Measurements from ENCODE around the gene NEK11.
"Not testable (repeated sequence)": the region's sequence is repeated elsewhere in the genome, so short reads cannot be mapped to it uniquely, and the experiment has no call there.

The NEK11 gene

GRCh38 chr3:131323014-131323413, 296.3 kb downstream of the NEK11 start:
- Histone ChIP-seq H3K27me3 (ENCODE audit: insufficient read depth, insufficient read length) (no peaks in the 10 kb centered on the region), H3K4me3 (ENCODE audit: insufficient read length, low read depth) (no peak overlapping the region), H3K36me3 (ENCODE audit: insufficient read depth, insufficient read length, low read length) (no peaks in the 10 kb centered on the region), H3K9me3 (ENCODE audit: insufficient read depth, low read length) (no peaks in the 10 kb centered on the region), H3K4me1 (ENCODE audit: insufficient read depth, insufficient read length) (no peaks in the 10 kb centered on the region), H3K9ac (ENCODE audit: insufficient read length, low read depth) (no peak overlapping the region)
- no peak for DNase-seq (ENCODE audit: low read depth, low spot score)
- TF ChIP-seq ZNF274 (IDR thresholded peaks at IDR 0.05; ENCODE audit: low read depth, low read length): no peak
- no peak for TF ChIP-seq SUZ12 (IDR thresholded peaks at IDR 0.05; ENCODE audit: extremely low read depth, insufficient read depth, insufficient read length)
- TF ChIP-seq YY1 (IDR thresholded peaks at IDR 0.05; ENCODE audit: insufficient read depth, insufficient read length): no peak

- no peaks in the 10 kb centered on the region for H3K27me3 ChIP-seq (ENCODE audit: insufficient read depth, insufficient read length)
- no peaks in the 10 kb centered on the region for H3K36me3 ChIP-seq (ENCODE audit: insufficient read depth, insufficient read length, low read length)
- TF ChIP-seq SUZ12 (IDR thresholded peaks at IDR 0.05; ENCODE audit: extremely low read depth, insufficient read depth, insufficient read length) (no peak), ZNF274 (IDR thresholded peaks at IDR 0.05; ENCODE audit: low read depth, low read length) (no peak), YY1 (IDR thresholded peaks at IDR 0.05; ENCODE audit: insufficient read depth, insufficient read length) (no peak)
- H3K4me3 ChIP-seq (ENCODE audit: insufficient read length, low read depth): no peak overlapping the region
- no peak for DNase-seq (ENCODE audit: low read depth, low spot score)
- H3K9me3 ChIP-seq (ENCODE audit: insufficient read depth, low read length): no peaks in the 10 kb centered on the region
- H3K4me1 ChIP-seq (ENCODE audit: insufficient read depth, insufficient read length): no peaks in the 10 kb centered on the region
- H3K9ac ChIP-seq (ENCODE audit: insufficient read length, low read depth): no peak overlapping the region
These were observed 297.1 kb downstream of the NEK11 start for GRCh38 chr3:131323792-131324191.

- TF ChIP-seq YY1 (IDR thresholded peaks at IDR 0.05; ENCODE audit: insufficient read depth, insufficient read length): no peak
- no peak for TF ChIP-seq SUZ12 (IDR thresholded peaks at IDR 0.05; ENCODE audit: extremely low read depth, insufficient read depth, insufficient read length)
- TF ChIP-seq ZNF274 (IDR thresholded peaks at IDR 0.05; ENCODE audit: low read depth, low read length): no peak
- Histone ChIP-seq H3K9ac (ENCODE audit: insufficient read length, low read depth) (no peak overlapping the region), H3K27me3 (ENCODE audit: insufficient read depth, insufficient read length) (no peaks in the 10 kb centered on the region), H3K4me1 (ENCODE audit: insufficient read depth, insufficient read length) (no peaks in the 10 kb centered on the region), H3K36me3 (ENCODE audit: insufficient read depth, insufficient read length, low read length) (no peaks in the 10 kb centered on the region), H3K9me3 (ENCODE audit: insufficient read depth, low read length) (no peaks in the 10 kb centered on the region), H3K4me3 (ENCODE audit: insufficient read length, low read depth) (no peak overlapping the region)
- DNase-seq (ENCODE audit: low read depth, low spot score): no peak
These were observed 298.2 kb downstream of the NEK11 start for GRCh38 chr3:131324923-131325322.

GRCh38 chr3:131326307-131326706, 299.6 kb downstream of the NEK11 start:
- Histone ChIP-seq H3K9me3 (ENCODE audit: insufficient read depth, low read length) (no peaks in the 10 kb centered on the region), H3K9ac (ENCODE audit: insufficient read length, low read depth) (no peak overlapping the region), H3K4me3 (ENCODE audit: insufficient read length, low read depth) (no peak overlapping the region), H3K36me3 (ENCODE audit: insufficient read depth, insufficient read length, low read length) (no peaks in the 10 kb centered on the region), H3K4me1 (ENCODE audit: insufficient read depth, insufficient read length) (no peaks in the 10 kb centered on the region), H3K27me3 (ENCODE audit: insufficient read depth, insufficient read length) (no peaks in the 10 kb centered on the region)
- no peak for DNase-seq (ENCODE audit: low read depth, low spot score)
- no peak for TF ChIP-seq ZNF274 (IDR thresholded peaks at IDR 0.05; ENCODE audit: low read depth, low read length)
- no peak for TF ChIP-seq YY1 (IDR thresholded peaks at IDR 0.05; ENCODE audit: insufficient read depth, insufficient read length)
- TF ChIP-seq SUZ12 (IDR thresholded peaks at IDR 0.05; ENCODE audit: extremely low read depth, insufficient read depth, insufficient read length): no peak

- H3K9ac ChIP-seq (ENCODE audit: insufficient read length, low read depth): no peak overlapping the region
- no peak for DNase-seq (ENCODE audit: low read depth, low spot score)
These were observed 302.0 kb downstream of the NEK11 start for GRCh38 chr3:131328721-131329120.

GRCh38 chr3:131329774-131330173, 303.1 kb downstream of the NEK11 start:
- Histone ChIP-seq H3K27me3 (ENCODE audit: insufficient read depth, insufficient read length) (no peaks in the 10 kb centered on the region), H3K4me1 (ENCODE audit: insufficient read depth, insufficient read length) (no peaks in the 10 kb centered on the region), H3K4me3 (ENCODE audit: insufficient read length, low read depth) (no peak overlapping the region), H3K9ac (ENCODE audit: insufficient read length, low read depth) (no peak overlapping the region), H3K36me3 (ENCODE audit: insufficient read depth, insufficient read length, low read length) (no peaks in the 10 kb centered on the region), H3K9me3 (ENCODE audit: insufficient read depth, low read length) (no peaks in the 10 kb centered on the region)
- DNase-seq (ENCODE audit: low read depth, low spot score): no peak
- no peak for TF ChIP-seq SUZ12 (IDR thresholded peaks at IDR 0.05; ENCODE audit: extremely low read depth, insufficient read depth, insufficient read length)
- no peak for TF ChIP-seq ZNF274 (IDR thresholded peaks at IDR 0.05; ENCODE audit: low read depth, low read length)
- TF ChIP-seq YY1 (IDR thresholded peaks at IDR 0.05; ENCODE audit: insufficient read depth, insufficient read length): no peak

More at GRCh38 chr3:131328721-131329120, 302.0 kb downstream of the NEK11 start:
- TF ChIP-seq SUZ12 (IDR thresholded peaks at IDR 0.05; ENCODE audit: extremely low read depth, insufficient read depth, insufficient read length) (no peak), ZNF274 (IDR thresholded peaks at IDR 0.05; ENCODE audit: low read depth, low read length) (no peak), YY1 (IDR thresholded peaks at IDR 0.05; ENCODE audit: insufficient read depth, insufficient read length) (no peak)
- no peaks in the 10 kb centered on the region for H3K36me3 ChIP-seq (ENCODE audit: insufficient read depth, insufficient read length, low read length)
- no peaks in the 10 kb centered on the region for H3K4me1 ChIP-seq (ENCODE audit: insufficient read depth, insufficient read length)
- no peaks in the 10 kb centered on the region for H3K9me3 ChIP-seq (ENCODE audit: insufficient read depth, low read length)
- H3K4me3 ChIP-seq (ENCODE audit: insufficient read length, low read depth): no peak overlapping the region
- H3K27me3 ChIP-seq (ENCODE audit: insufficient read depth, insufficient read length): no peaks in the 10 kb centered on the region

- not testable (repeated sequence) for H3K4me1 ChIP-seq (ENCODE audit: insufficient read depth, insufficient read length); H3K9me3 ChIP-seq (ENCODE audit: insufficient read depth, low read length); H3K27me3 ChIP-seq (ENCODE audit: insufficient read depth, insufficient read length); H3K36me3 ChIP-seq (ENCODE audit: insufficient read depth, insufficient read length, low read length); DNase-seq (ENCODE audit: low read depth, low spot score)
- H3K4me3 ChIP-seq (ENCODE audit: insufficient read length, low read depth): peak overlapping the region; percentile 47
- peak overlapping the region; percentile 50 for H3K9ac ChIP-seq (ENCODE audit: insufficient read length, low read depth)
These were observed 304.9 kb downstream of the NEK11 start for GRCh38 chr3:131331456-131332085.

Data from NT2/D1 (cell line).